Measurements from ENCODE around the gene INO80E. TPM values are rescaled to one million over a fixed set of nuclear protein-coding genes. Genes with fewer than 3 reads are reported as not detected.
"Not testable (repeated sequence)": the region's sequence is repeated elsewhere in the genome, so short reads cannot be mapped to it uniquely, and the experiment has no call there.

Gene INO80E
- total and polyA plus RNA-seq, 8 donors = 42.1 to 59.6 (median 51.6) TPM

DNA sequence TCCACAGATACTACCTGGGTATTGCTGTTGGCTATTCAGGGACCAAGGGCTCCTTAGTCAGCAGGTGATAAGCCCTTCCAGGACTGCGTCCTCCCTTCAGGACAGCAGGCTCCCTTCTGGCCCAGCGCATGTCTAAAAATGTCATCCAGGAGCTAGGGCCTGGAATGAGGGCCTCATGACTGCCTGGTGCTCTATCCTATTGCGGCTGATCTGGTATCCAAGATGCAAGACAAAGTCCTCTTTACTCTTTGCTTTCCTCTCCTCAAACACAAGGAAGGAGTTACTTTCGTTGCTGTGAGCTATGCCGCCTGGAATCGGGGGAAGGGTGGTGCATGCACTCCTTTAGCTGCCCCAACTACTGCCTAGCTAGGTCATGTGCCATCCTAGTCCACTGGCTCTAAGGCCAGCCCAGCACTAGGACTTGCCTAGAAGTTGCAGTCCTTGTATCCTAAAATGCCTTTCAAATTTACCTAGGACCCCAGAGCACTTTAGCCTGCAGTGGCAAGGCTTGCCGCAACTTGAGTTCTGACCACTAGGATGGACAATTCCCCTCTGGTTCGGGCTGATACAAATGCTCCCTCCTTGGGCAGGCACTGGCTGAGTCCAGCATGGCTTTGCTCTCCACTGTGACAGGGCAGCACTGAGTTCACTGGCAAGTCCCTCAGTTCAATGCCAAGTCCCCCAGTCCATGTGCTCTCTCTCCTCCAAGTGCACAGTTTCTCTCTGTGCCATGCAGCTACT lies 44.2 kb upstream of the INO80E start:
- DNase-seq = no peak
- intact Hi-C loops (cut with DNase I) = no loop called here
- Histone ChIP-seq H3K27me3 (no peaks in the 10 kb centered on the region), H3K36me3 (no peaks in the 10 kb centered on the region), H3K27ac (no peak overlapping the region), H3K4me3 (no peak overlapping the region), H3K9me3 (no peaks in the 10 kb centered on the region), H3K4me1 (no peaks in the 10 kb centered on the region)
- ATAC-seq = no peak
- TF ChIP-seq, protein P1, sequence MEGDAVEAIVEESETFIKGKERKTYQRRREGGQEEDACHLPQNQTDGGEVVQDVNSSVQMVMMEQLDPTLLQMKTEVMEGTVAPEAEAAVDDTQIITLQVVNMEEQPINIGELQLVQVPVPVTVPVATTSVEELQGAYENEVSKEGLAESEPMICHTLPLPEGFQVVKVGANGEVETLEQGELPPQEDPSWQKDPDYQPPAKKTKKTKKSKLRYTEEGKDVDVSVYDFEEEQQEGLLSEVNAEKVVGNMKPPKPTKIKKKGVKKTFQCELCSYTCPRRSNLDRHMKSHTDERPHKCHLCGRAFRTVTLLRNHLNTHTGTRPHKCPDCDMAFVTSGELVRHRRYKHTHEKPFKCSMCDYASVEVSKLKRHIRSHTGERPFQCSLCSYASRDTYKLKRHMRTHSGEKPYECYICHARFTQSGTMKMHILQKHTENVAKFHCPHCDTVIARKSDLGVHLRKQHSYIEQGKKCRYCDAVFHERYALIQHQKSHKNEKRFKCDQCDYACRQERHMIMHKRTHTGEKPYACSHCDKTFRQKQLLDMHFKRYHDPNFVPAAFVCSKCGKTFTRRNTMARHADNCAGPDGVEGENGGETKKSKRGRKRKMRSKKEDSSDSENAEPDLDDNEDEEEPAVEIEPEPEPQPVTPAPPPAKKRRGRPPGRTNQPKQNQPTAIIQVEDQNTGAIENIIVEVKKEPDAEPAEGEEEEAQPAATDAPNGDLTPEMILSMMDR (IDR thresholded peaks at IDR 0.05) = no peak

DNA sequence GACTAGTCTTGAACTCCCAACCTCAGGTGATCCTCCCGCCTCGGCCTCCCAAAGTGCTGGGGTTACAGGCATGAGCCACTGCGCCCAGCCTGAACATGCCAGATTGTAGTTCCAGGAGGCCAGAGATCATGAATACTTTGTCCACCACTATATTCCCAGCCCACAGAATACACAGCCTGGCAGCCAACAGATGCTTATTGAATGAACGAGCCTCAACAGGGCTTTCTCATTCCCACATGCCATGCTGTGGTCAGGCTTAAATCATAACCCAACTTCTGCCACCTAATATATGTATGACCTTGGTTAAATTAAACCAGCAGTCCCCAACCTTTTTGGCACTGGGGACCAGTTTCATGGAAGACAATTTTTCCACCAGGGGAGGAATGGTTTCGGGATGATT lies 37.3 kb upstream of the INO80E start:
- Histone ChIP-seq H3K4me3 (no peak overlapping the region), H3K27me3 (no peaks in the 10 kb centered on the region), H3K9me3 (no peaks in the 10 kb centered on the region), H3K27ac (no peak overlapping the region), H3K36me3 (no peaks in the 10 kb centered on the region), H3K4me1 (peaks cover 9 to 17% of the 10 kb centered on the region in 2 donors)
- ATAC-seq = no peak
- TF ChIP-seq, protein P1 (IDR thresholded peaks at IDR 0.05) = no peak
- intact Hi-C loops (cut with DNase I) = no loop called here
- no peak for DNase-seq

DNA sequence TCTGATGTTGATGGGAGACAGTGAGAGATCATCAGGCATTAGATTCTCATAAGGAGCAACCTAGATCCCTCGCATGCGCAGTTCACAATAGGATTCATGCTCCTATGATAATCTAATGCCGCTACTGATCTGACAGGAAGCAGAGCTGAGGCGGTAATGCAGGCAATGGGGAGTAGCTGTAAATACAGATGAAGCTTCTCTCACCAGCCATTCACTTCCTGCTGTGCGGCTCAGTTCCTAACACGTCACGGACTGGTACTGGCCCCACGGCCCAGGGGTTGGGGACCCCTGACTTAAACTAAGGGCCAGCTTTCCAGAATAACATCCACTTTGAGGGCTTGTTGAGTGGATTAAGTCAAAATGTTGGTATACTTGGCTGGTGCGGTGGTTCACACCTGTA lies 36.7 kb upstream of the INO80E start:
- H3K4me1 ChIP-seq = peaks cover 9 to 19% of the 10 kb centered on the region in 2 donors
- DNase-seq (no peak), ATAC-seq (no peak)
- TF ChIP-seq, protein P1 (IDR thresholded peaks at IDR 0.05) = no peak
- no peaks in the 10 kb centered on the region for H3K9me3 ChIP-seq
- no peak overlapping the region for H3K27ac ChIP-seq
- H3K27me3 ChIP-seq = no peaks in the 10 kb centered on the region
- intact Hi-C loops (cut with DNase I) = no loop called here
- no peak overlapping the region for H3K4me3 ChIP-seq
- H3K36me3 ChIP-seq = peaks cover 0 to under 1% of the 10 kb centered on the region in 2 donors

DNA sequence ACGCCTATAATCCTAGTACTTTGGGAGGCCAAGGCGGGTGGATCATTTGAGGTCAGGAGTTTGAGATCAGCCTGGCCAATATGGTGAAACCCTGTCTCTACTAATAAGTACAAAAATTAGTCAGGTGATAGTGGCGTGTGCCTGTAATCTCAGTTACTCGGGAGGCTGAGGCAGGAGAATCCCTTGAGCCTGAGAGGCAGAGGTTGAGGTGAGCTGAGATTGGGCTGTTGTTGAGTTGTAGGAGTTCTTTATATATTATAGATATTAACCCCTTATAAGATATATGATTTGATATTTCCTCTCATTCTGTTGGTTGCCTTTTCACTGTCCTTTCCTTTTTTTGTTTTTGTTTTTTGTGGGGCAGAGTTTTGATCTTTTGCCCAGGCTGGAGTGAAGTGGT lies 36.2 kb upstream of the INO80E start:
- H3K4me3 ChIP-seq; ATAC-seq; H3K36me3 ChIP-seq; H3K27me3 ChIP-seq; H3K27ac ChIP-seq; DNase-seq; H3K9me3 ChIP-seq; intact Hi-C loops (cut with DNase I): not testable (repeated sequence)
- H3K4me1 ChIP-seq = peaks cover 9 to 23% of the 10 kb centered on the region in 2 donors

DNA sequence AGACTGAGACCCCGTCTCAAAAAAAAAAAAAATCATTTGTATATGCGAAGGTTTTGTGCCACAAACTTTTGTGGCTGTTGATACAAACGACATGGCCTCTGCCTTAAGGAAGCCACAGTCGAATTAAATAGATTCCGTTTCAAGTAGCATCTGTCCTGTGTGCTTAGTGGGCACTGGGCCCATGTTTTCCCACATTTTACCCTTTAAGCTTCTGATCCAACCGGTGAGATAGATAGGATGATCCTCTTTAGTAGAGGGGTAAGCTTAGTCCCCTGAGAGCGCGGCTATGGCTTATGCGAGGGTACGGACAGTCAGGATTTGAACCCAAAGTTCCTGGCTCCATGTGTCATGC lies 34.9 kb upstream of the INO80E start:
- H3K27ac ChIP-seq = peak overlapping the region; percentile 92 to 93
- no peaks in the 10 kb centered on the region for H3K27me3 ChIP-seq
- DNase-seq = no peak
- peaks cover 9 to 28% of the 10 kb centered on the region in 2 donors for H3K4me1 ChIP-seq
- intact Hi-C loops (cut with DNase I) = no loop called here
- TF ChIP-seq, protein P1 (IDR thresholded peaks at IDR 0.05) = no peak
- H3K36me3 ChIP-seq = peaks cover 0 to 6% of the 10 kb centered on the region in 2 donors
- ATAC-seq = no peak
- H3K4me3 ChIP-seq = peak overlapping the region; percentile 77 to 78
- no peaks in the 10 kb centered on the region for H3K9me3 ChIP-seq
